Neural cell (in vitro differentiated cells): Measurements from ENCODE around the gene ATXN2.

ENCODE experiments used
- EZH2 ChIP-seq: fragments of 200-600, 300-800 bp; shearing (Covaris generic), sonication (generic); IDR thresholded peaks from 2 replicates; pipeline ENCODE4 v1.6.1; 2014; ENCODE audit warnings: antibody characterized with exemption, low read length, borderline replicate concordance, mild to moderate bottlenecking; ENCODE audit not compliant: insufficient read depth, poor library complexity, severe bottlenecking
- POLR2AphosphoS5 ChIP-seq: IDR thresholded peaks from 2 replicates; pipeline ENCODE4 v1.6.1; 2012
- SMC3 ChIP-seq: fragments of 450-650 bp; conservative IDR thresholded peaks from 2 replicates; pipeline ENCODE4 v1.6.1; 2014; ENCODE audit warnings: antibody characterized with exemption, mild to moderate bottlenecking, moderate library complexity; ENCODE audit not compliant: poor library complexity
- TF ChIP-seq, protein P1 (sequence below): fragments of 450-650 bp; IDR thresholded peaks from 2 replicates; pipeline ENCODE4 v1.5.1; 2014; ENCODE audit warnings: antibody characterized with exemption, mild to moderate bottlenecking, moderate library complexity; ENCODE audit not compliant: poor library complexity, severe bottlenecking

DNA sequence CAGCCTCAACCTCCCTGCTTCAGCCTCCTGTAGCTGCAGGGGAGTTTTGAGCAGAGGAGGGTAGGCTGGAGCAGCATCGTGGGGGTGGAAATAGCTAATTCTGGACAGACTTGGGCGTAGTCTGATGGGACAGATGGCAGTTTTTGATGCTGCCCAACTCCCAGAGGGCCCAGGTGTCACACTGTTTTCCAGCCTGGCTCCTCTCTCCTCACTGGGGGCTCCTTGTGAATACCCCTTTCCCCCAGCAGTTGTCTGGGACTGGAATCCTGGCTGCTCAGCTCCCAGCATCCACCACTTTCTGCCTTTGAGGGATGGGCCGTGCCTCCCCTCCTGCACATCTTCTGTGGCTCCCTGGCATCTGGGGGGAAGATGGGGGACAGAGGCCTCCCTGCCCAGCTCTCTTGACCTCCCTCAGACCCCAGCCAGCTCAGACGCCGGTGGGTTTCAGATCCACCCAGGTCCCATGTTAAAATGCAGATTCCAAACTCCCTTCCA lies 159.4 kb downstream of the ATXN2 start:
- TF ChIP-seq EZH2: no peak
- TF ChIP-seq, protein P1, sequence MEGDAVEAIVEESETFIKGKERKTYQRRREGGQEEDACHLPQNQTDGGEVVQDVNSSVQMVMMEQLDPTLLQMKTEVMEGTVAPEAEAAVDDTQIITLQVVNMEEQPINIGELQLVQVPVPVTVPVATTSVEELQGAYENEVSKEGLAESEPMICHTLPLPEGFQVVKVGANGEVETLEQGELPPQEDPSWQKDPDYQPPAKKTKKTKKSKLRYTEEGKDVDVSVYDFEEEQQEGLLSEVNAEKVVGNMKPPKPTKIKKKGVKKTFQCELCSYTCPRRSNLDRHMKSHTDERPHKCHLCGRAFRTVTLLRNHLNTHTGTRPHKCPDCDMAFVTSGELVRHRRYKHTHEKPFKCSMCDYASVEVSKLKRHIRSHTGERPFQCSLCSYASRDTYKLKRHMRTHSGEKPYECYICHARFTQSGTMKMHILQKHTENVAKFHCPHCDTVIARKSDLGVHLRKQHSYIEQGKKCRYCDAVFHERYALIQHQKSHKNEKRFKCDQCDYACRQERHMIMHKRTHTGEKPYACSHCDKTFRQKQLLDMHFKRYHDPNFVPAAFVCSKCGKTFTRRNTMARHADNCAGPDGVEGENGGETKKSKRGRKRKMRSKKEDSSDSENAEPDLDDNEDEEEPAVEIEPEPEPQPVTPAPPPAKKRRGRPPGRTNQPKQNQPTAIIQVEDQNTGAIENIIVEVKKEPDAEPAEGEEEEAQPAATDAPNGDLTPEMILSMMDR: no peak
- no peak for TF ChIP-seq SMC3
- no peak for TF ChIP-seq POLR2AphosphoS5
